ENCODE measurements around the gene CNDP2.

DNA sequence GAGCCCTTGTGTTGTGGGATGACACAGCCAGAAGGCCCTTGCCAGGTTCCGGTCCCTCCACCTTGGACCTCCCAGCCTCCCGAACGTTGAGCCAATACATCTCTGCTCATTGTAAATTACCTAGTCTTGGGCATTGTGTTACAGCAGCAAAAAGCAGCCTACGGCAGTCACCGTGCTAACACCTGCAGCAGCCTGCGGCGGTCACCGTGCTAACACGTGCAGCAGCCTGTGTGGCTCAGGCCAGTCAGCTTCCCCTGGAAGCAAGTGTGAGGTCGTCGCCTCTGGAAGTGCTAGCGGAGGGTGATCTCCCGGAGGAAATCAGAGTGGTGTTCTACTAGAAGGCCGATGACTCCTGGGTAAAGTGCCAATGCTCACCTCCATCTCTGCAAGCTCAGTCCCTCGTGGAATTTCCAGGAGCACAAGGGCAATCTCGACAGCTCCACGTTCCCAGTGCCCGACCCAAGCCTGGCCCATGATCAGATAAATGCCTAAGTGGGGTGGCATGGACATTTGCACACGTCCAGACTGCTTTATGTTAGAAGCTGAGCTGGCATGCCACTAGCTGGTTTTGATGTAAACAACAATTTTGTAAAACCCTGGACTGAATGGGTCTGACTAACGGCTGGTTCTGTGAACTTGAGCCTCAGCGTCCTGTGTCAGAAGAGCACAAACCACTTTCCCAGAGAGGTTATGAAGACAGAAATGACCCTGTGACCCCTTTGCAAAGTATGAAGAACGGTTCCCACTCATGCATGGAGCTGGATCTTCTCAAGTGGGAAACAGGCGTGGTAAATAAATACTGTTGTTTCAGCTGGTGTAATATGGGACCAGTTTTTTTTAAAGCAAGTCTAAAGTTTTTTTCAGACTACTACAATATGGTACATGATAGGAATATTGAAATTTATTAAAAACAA, 26.7 kb downstream of the CNDP2 start:
- TF ChIP-seq, protein P1, sequence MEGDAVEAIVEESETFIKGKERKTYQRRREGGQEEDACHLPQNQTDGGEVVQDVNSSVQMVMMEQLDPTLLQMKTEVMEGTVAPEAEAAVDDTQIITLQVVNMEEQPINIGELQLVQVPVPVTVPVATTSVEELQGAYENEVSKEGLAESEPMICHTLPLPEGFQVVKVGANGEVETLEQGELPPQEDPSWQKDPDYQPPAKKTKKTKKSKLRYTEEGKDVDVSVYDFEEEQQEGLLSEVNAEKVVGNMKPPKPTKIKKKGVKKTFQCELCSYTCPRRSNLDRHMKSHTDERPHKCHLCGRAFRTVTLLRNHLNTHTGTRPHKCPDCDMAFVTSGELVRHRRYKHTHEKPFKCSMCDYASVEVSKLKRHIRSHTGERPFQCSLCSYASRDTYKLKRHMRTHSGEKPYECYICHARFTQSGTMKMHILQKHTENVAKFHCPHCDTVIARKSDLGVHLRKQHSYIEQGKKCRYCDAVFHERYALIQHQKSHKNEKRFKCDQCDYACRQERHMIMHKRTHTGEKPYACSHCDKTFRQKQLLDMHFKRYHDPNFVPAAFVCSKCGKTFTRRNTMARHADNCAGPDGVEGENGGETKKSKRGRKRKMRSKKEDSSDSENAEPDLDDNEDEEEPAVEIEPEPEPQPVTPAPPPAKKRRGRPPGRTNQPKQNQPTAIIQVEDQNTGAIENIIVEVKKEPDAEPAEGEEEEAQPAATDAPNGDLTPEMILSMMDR (IDR thresholded peaks at IDR 0.05): no peak
- no peak for TF ChIP-seq EP300 (IDR thresholded peaks at IDR 0.05)
- no peak for TF ChIP-seq POLR2A (IDR thresholded peaks at IDR 0.05)
